SK-N-MC (cell line): ENCODE measurements around the gene TCERG1L.

Experiments used
- EZH2 ChIP-seq: fragments of 200-600 bp; sonication (generic); IDR thresholded peaks from one replicate; pipeline ENCODE4 v1.6.1; 2017; ENCODE audit warnings: antibody characterized with exemption
- FOXP2 ChIP-seq: optimal IDR thresholded peaks from 2 replicates; pipeline ENCODE3; 2011; ENCODE audit warnings: mild to moderate bottlenecking, moderate library complexity; ENCODE audit not compliant: insufficient read depth; ENCODE audit errors: extremely low read length, control extremely low read depth
- POLR2AphosphoS5 ChIP-seq: IDR thresholded peaks from 2 replicates; pipeline ENCODE4 v1.6.1; 2012; ENCODE audit warnings: mild to moderate bottlenecking, low read depth, low read length, borderline replicate concordance

- TF ChIP-seq EZH2 (no peak), FOXP2 (no peak), POLR2AphosphoS5 (no peak)
These were observed 103.7 kb downstream of the TCERG1L start for GRCh38 chr10:131207584-131208532.
